ENCODE results near the gene TLE3.
A peak's percentile ranks its signal among the peaks of the same experiment; 100 is the strongest.

TLE3 gene

DNA sequence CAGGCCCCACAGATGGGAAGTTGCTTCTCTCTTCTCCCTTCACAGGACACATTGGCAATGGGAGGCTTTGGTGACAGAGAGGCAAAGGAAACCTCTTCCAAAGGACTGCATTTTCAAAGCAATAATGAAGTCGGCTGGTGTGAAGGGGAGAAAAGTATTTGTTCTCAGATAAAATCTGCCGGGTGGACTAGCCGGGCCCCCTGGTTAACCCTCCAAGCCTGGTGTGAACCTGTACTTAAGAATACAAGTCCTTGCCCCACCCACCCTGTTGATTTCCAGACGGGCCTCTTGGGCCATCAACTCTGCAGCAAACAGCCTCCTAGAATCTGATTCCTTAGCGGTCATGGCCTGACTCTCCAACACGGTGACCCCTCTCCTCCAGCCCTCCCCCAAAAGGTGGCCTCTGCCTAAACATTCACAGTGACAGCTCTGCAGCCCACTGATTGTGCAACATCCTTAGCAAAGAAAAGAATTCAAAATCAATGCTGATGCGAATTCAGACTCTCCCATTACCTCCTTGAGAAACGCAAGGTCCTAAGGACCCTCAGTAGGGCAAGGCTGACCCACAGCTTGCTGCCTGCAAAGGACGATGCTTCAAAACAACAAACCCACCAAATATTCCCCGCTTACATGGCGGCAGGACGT is 9.9 kb downstream of the TLE3 start:
- H3K9ac ChIP-seq (ENCODE audit: insufficient read length, low read depth) = no peak overlapping the region
- peaks cover 92% of the 10 kb centered on the region for H3K36me3 ChIP-seq (ENCODE audit: insufficient read depth, insufficient read length, low read length)
- H3K9me3 ChIP-seq (ENCODE audit: insufficient read depth, low read length) = no peaks in the 10 kb centered on the region
- TF ChIP-seq ZNF274 (IDR thresholded peaks at IDR 0.05; ENCODE audit: low read depth, low read length) = no peak
- H3K27me3 ChIP-seq (ENCODE audit: insufficient read depth, insufficient read length) = no peaks in the 10 kb centered on the region
- no peak overlapping the region for H3K4me3 ChIP-seq (ENCODE audit: insufficient read length, low read depth)
- DNase-seq (ENCODE audit: low read depth, low spot score) = no peak
- peaks cover 25% of the 10 kb centered on the region for H3K4me1 ChIP-seq (ENCODE audit: insufficient read depth, insufficient read length)

DNA sequence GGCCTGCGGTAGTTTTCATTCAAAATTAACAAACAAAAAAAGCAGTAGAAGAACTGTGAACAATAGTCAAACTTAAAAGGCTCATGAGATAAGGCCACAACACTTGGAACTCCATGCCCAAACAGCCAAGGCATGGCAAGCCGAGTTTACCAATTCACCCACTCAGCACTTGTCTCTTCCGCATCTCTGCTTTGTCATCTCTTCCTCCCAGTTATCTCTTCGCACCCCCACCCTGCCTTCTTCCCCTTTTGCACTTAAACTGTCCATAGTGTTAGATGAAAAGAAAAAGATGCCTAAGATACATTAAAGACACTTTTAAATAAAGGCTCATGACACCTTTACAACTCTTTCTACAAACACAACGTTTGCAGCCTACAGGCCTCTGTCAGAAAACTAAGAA is 11.1 kb downstream of the TLE3 start:
- H3K4me3 ChIP-seq (ENCODE audit: insufficient read length, low read depth) = no peak overlapping the region
- H3K27me3 ChIP-seq (ENCODE audit: insufficient read depth, insufficient read length) = no peaks in the 10 kb centered on the region
- H3K9me3 ChIP-seq (ENCODE audit: insufficient read depth, low read length) = no peaks in the 10 kb centered on the region
- peaks cover 25% of the 10 kb centered on the region for H3K4me1 ChIP-seq (ENCODE audit: insufficient read depth, insufficient read length)
- H3K9ac ChIP-seq (ENCODE audit: insufficient read length, low read depth) = no peak overlapping the region
- H3K36me3 ChIP-seq (ENCODE audit: insufficient read depth, insufficient read length, low read length) = peaks cover 92% of the 10 kb centered on the region
- TF ChIP-seq YY1 (IDR thresholded peaks at IDR 0.05; ENCODE audit: insufficient read depth, insufficient read length) = no peak
- TF ChIP-seq SUZ12 (IDR thresholded peaks at IDR 0.05; ENCODE audit: extremely low read depth, insufficient read depth, insufficient read length) = no peak
- TF ChIP-seq ZNF274 (IDR thresholded peaks at IDR 0.05; ENCODE audit: low read depth, low read length) = no peak
- DNase-seq (ENCODE audit: low read depth, low spot score) = no peak

DNA sequence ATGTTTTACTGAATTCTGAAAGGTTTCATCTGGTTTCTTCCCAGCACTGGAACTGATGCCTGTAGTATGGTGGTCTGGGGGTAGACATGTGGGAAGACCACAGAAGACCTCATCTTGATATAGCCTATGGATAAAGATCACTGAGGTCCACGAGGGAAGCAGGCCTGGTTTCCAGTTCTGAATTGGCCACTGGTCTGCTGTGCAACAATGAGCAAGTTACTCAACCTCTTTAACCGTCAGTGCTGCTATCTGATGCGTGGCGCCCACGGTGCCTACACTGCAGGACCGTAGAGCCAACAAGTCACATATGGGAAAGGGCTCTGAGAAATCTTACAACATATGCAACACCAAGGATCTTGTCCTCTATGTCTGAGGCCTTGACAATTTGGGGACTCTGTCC is 13.3 kb downstream of the TLE3 start:
- H3K9me3 ChIP-seq (ENCODE audit: insufficient read depth, low read length) = no peaks in the 10 kb centered on the region
- H3K4me1 ChIP-seq (ENCODE audit: insufficient read depth, insufficient read length) = peaks cover 13% of the 10 kb centered on the region
- TF ChIP-seq ZNF274 (IDR thresholded peaks at IDR 0.05; ENCODE audit: low read depth, low read length) = no peak
- no peak for TF ChIP-seq YY1 (IDR thresholded peaks at IDR 0.05; ENCODE audit: insufficient read depth, insufficient read length)
- no peak for TF ChIP-seq SUZ12 (IDR thresholded peaks at IDR 0.05; ENCODE audit: extremely low read depth, insufficient read depth, insufficient read length)
- DNase-seq (ENCODE audit: low read depth, low spot score) = no peak
- no peak overlapping the region for H3K4me3 ChIP-seq (ENCODE audit: insufficient read length, low read depth)
- H3K27me3 ChIP-seq (ENCODE audit: insufficient read depth, insufficient read length) = no peaks in the 10 kb centered on the region
- peaks cover 92% of the 10 kb centered on the region for H3K36me3 ChIP-seq (ENCODE audit: insufficient read depth, insufficient read length, low read length)
- H3K9ac ChIP-seq (ENCODE audit: insufficient read length, low read depth) = no peak overlapping the region

DNA sequence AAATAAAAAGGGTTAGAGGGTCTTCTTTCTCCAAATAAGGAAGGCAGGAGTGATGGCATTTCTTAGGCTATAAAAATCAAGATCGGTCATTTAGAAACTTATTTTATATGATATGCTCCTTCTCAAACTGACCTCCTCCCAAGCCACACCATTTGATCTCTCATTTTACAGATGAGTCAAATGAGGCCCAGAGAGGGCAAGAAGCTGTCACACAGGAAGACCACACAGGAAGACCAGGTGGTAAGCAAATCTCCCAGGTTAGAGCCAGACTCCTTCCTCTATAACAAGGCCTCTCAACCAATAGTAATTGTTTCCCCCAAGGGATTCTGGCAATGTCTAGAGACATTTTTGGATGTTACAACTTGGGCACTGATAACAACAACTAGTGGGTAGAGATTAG is 13.8 kb downstream of the TLE3 start:
- DNase-seq (ENCODE audit: low read depth, low spot score) = no peak
- Histone ChIP-seq H3K4me1 (ENCODE audit: insufficient read depth, insufficient read length) (peaks cover 12% of the 10 kb centered on the region), H3K9ac (ENCODE audit: insufficient read length, low read depth) (no peak overlapping the region), H3K36me3 (ENCODE audit: insufficient read depth, insufficient read length, low read length) (peaks cover 92% of the 10 kb centered on the region), H3K4me3 (ENCODE audit: insufficient read length, low read depth) (no peak overlapping the region), H3K9me3 (ENCODE audit: insufficient read depth, low read length) (no peaks in the 10 kb centered on the region), H3K27me3 (ENCODE audit: insufficient read depth, insufficient read length) (no peaks in the 10 kb centered on the region)
- TF ChIP-seq YY1 (IDR thresholded peaks at IDR 0.05; ENCODE audit: insufficient read depth, insufficient read length) (no peak), SUZ12 (IDR thresholded peaks at IDR 0.05; ENCODE audit: extremely low read depth, insufficient read depth, insufficient read length) (no peak), ZNF274 (IDR thresholded peaks at IDR 0.05; ENCODE audit: low read depth, low read length) (no peak)

DNA sequence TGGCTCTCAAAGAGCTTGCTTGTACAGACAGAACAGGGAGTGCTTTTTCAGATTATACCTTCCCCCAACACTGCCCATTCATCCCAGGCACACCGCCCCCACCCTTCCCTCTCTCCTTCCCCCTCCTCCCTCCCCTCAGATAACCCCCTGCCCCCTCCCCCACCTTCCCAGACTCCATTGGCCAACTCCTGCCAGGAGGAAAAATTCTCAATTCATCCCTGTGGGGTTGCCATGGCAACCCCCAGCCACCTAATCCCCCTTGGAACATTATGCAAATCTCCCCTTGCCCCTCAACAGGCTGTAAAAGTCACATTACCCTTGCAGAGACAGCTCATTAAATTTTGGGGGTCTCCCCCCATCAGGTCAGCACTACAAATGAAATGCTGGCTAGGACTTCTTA is 14.3 kb downstream of the TLE3 start:
- peaks cover 10% of the 10 kb centered on the region for H3K4me1 ChIP-seq (ENCODE audit: insufficient read depth, insufficient read length)
- no peak for TF ChIP-seq YY1 (IDR thresholded peaks at IDR 0.05; ENCODE audit: insufficient read depth, insufficient read length)
- TF ChIP-seq ZNF274 (IDR thresholded peaks at IDR 0.05; ENCODE audit: low read depth, low read length) = no peak
- TF ChIP-seq SUZ12 (IDR thresholded peaks at IDR 0.05; ENCODE audit: extremely low read depth, insufficient read depth, insufficient read length) = no peak
- no peak overlapping the region for H3K4me3 ChIP-seq (ENCODE audit: insufficient read length, low read depth)
- DNase-seq (ENCODE audit: low read depth, low spot score) = peak; percentile 87
- no peaks in the 10 kb centered on the region for H3K27me3 ChIP-seq (ENCODE audit: insufficient read depth, insufficient read length)
- no peaks in the 10 kb centered on the region for H3K9me3 ChIP-seq (ENCODE audit: insufficient read depth, low read length)
- H3K36me3 ChIP-seq (ENCODE audit: insufficient read depth, insufficient read length, low read length) = peaks cover 95% of the 10 kb centered on the region
- H3K9ac ChIP-seq (ENCODE audit: insufficient read length, low read depth) = no peak overlapping the region

DNA sequence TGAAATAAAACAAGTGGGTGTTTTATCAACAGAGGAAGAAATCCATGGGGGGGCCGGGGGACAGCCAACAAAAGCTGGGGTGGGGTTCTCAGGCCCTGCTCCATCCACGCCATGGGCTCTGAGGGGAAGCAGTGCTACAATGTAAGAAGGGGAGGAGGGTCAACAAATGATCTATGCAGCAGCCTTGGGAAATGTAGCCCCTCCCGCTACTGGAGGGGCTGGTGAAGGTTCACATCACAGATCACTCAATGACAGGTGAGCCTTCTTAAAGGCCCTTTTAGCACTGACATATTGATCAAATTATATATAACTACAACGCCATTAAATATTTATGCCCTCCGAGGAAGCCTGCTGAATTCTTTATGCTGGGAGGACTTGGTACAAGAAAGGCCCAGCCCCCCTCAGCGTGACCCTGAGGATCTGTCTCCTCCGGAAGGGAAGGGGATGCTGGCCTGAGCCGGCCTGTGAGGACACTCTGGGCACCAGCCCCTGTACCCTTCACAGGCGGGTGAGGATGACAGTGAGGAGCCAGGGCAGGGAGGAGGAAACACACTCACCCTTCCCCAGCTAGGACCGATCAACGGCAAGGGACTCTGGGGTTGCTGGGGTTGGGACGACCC is 15.3 kb downstream of the TLE3 start:
- Histone ChIP-seq H3K9me3 (ENCODE audit: insufficient read depth, low read length) (no peaks in the 10 kb centered on the region), H3K36me3 (ENCODE audit: insufficient read depth, insufficient read length, low read length) (peaks cover 97% of the 10 kb centered on the region), H3K4me1 (ENCODE audit: insufficient read depth, insufficient read length) (peaks cover 15% of the 10 kb centered on the region), H3K9ac (ENCODE audit: insufficient read length, low read depth) (no peak overlapping the region), H3K4me3 (ENCODE audit: insufficient read length, low read depth) (no peak overlapping the region), H3K27me3 (ENCODE audit: insufficient read depth, insufficient read length) (no peaks in the 10 kb centered on the region)
- DNase-seq (ENCODE audit: low read depth, low spot score) = no peak
- TF ChIP-seq ZNF274 (IDR thresholded peaks at IDR 0.05; ENCODE audit: low read depth, low read length) = no peak
- no peak for TF ChIP-seq YY1 (IDR thresholded peaks at IDR 0.05; ENCODE audit: insufficient read depth, insufficient read length)
- TF ChIP-seq SUZ12 (IDR thresholded peaks at IDR 0.05; ENCODE audit: extremely low read depth, insufficient read depth, insufficient read length) = no peak

DNA sequence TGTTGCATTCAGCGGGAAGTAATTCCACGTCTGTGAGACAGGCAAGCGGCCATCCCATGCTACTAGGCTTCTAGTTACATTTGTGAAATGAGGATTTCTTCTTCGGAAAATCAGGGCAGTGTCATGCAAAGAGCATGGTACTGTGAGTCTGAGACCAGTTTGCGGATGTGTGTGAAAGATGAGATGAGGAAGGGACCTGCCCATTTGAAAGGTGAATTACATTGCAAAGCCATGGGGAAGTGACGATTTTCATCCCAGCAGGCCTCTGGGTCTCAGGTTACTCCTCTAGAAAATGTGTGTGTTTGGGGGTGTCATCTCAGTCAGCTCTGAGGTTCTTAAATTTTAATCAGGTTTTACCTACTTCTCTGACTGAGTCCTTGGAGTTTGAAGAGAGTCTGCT is 16.1 kb downstream of the TLE3 start:
- Histone ChIP-seq H3K9ac (ENCODE audit: insufficient read length, low read depth) (no peak overlapping the region), H3K9me3 (ENCODE audit: insufficient read depth, low read length) (no peaks in the 10 kb centered on the region), H3K27me3 (ENCODE audit: insufficient read depth, insufficient read length) (no peaks in the 10 kb centered on the region), H3K4me3 (ENCODE audit: insufficient read length, low read depth) (no peak overlapping the region), H3K36me3 (ENCODE audit: insufficient read depth, insufficient read length, low read length) (peaks cover 97% of the 10 kb centered on the region), H3K4me1 (ENCODE audit: insufficient read depth, insufficient read length) (peaks cover 16% of the 10 kb centered on the region)
- DNase-seq (ENCODE audit: low read depth, low spot score) = no peak
- TF ChIP-seq ZNF274 (IDR thresholded peaks at IDR 0.05; ENCODE audit: low read depth, low read length) = no peak
- no peak for TF ChIP-seq SUZ12 (IDR thresholded peaks at IDR 0.05; ENCODE audit: extremely low read depth, insufficient read depth, insufficient read length)
- TF ChIP-seq YY1 (IDR thresholded peaks at IDR 0.05; ENCODE audit: insufficient read depth, insufficient read length) = no peak
